HG03139 (cell line): ENCODE results near the gene OGFR.

Source experiments
- ATAC-seq: cut with Tn5 transposase; IDR thresholded peaks from one replicate; pipeline ENCODE4 v1.9.1; 2021; ENCODE audit not compliant: unreplicated experiment

The OGFR gene

DNA sequence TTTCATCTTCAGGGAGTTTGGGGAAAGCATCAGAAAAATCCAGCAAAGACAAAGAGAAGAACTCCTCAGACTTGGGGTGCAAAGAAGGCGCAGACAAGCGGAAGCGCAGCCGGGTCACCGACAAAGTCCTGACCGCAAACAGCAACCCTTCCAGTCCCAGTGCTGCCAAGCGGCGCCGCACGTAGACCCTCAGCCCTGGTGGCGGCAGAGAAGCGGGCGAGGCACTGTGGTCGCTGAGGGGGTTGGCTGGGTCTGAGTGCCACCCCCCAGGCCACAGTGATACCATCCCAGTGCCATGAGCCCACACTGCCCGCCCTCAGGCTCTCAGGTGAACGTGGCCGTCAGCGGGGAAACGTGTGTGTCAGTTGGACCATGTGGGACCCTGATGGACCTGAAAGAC, 5.2 kb upstream of the OGFR start:
- ATAC-seq, result no peak

DNA sequence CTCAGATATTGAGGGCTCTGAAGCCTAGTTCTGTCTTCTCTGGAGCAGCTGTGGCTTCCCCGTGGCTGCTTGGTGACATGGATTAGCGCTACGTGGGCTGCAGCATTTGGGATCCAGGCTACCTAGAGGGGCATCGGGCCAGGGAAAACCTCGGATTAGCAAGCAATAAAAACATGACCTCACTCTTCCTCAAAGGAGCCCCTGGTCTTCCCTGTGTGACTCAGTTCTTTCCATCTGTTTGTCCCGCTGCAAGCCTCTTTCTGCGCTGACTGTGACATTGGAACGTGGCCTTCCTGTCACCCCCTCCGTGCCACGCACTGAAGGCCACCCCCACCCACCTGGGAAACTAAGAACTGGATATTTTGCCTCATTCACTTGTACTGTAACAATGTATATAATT, 4.8 kb upstream of the OGFR start:
- ATAC-seq, result no peak

DNA sequence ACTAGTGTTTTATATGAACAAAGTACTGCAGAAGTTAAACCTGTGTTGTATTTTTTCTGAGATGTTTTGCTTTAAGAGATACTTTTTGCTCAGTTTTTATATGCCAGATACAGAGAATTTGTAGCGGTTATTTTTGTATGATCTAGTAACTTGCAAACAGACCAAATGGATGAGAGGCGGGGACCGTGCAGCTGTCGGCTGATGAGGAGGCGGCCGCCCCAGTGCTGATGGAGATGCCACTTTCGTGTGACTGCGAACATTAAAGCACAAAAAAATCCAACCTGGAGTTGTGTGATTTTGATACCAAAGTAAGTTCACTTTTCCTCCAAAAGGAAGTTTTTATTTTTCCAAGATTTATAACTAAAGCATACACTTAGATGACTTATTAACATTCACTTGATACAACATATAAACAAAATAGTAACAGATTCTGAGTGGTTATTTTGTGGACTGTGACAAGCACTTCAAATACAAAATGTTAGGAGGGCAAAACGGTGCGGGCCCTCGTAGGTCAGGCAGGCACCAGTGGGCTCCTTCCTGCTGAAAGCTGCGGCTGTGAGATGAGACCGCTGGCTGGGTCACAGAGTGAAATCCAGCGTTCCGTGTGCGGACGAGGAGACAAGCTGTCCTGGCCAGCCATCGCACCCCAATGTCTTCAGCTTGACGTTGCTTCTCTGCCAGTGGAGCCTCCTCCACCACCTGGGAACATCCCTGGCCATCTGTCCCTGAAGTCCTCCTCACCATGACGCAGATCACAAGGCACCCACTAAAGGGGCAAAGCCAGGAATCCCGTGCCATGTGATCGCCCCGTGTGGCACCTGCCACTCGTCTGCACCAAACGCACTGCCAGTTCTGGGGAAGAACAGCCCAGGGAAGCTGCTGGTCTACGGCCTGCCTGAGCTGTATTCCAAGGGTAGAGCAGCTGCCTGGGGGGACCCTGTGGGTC, 4.0 kb upstream of the OGFR start:
- ATAC-seq, result no peak

- no peak for ATAC-seq
These were observed 3.2 kb upstream of the OGFR start for GRCh38 chr20:62801284-62802010.

DNA sequence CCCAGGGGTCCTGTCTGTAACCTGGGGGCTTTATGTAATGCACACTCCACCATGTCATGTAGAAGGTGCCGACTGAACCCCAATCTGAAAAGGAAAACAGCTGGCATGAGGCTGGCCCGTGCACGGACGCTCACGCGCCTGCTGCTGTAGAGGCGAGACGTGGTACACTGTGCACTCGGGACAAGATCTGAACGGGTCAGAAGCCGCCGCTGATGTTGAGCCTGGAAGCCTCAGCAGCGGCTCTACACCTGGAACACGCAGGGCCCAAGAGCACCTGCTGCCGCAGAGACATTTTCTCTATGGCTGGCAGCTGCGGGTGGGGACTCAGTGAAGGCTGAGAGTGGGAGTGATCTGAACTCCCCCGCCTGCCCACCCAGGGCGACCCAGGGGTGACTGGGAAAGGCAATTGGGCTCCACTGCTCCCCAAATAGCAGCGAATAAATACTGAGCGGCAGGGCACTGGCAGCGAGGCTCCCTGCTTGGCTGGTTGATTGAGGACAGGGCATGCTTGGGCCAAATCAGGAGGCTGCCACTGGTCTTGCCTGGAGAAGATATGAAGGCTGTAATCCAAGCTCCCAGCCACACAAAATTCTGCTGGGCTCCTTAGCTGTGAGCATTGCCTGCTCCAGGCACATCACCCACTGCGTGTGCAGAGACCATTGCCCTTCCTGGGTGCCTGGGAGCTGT, 2.5 kb upstream of the OGFR start:
- ATAC-seq, result no peak

GRCh38 chr20:62804021-62804626, 511 bp upstream of the OGFR start:
- no peak for ATAC-seq

DNA sequence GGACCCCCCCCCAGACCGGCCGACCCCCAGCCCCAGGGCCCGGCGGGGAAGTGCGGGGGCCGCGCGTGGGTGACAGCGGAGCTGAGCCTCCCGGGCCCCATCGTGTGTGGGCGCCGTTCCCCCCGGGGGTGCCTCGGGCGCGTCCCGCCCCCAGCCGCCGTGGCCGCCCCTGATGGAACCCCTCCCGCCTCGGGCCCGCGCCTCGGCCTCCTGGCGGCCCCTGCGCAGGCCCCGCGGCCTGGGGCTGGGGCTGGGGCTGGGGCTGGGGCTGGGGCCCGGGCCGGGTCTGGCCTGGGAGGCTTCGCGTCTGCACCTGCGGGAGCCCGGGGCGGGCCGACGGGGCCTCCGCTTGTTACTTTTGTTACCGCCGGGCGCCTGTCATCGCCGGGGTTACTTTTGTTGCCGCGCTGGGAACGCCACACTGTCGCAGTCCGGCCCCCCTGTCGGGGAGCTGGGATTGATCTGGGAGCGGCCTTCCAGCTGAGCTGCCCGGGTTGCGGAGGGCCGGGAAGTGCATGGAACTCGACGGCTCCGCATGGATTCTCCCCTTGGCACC, 598 bp downstream of the OGFR start:
- ATAC-seq, result no peak

- ATAC-seq, result no peak
These were observed 1.2 kb downstream of the OGFR start for GRCh38 chr20:62805711-62806382.

DNA sequence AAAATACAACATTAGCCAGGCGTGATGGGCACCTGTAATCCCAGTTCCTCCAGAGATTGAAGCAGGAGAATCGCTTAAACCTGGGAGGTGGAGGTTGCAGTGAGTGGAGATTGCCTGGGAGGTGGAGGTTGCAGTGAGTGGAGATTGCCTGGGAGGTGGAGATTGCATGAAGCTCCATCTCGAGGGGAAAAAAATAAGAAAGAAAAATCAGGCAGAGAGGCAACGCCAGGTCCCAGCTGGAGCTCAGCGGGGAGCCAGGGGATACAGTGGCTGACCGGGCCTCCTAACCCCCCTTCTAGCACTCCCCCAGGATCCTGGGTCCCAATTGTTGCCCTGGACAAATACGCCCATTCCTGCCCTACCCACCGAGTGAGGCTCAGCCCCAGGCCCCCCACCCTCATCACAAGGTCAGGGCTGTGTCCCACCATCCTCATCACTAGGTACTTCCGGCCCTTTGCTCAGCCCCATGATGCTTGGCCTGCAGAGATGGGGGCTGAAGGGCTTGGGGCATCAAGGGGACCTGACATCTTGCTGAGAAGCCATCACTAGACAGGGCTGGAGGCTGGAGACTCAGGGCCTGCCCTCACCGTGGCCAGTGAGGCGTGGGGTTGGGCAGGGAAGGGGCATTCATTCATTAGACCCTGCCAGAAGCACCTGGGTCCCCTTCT, 1.9 kb downstream of the OGFR start:
- ATAC-seq, result no peak

DNA sequence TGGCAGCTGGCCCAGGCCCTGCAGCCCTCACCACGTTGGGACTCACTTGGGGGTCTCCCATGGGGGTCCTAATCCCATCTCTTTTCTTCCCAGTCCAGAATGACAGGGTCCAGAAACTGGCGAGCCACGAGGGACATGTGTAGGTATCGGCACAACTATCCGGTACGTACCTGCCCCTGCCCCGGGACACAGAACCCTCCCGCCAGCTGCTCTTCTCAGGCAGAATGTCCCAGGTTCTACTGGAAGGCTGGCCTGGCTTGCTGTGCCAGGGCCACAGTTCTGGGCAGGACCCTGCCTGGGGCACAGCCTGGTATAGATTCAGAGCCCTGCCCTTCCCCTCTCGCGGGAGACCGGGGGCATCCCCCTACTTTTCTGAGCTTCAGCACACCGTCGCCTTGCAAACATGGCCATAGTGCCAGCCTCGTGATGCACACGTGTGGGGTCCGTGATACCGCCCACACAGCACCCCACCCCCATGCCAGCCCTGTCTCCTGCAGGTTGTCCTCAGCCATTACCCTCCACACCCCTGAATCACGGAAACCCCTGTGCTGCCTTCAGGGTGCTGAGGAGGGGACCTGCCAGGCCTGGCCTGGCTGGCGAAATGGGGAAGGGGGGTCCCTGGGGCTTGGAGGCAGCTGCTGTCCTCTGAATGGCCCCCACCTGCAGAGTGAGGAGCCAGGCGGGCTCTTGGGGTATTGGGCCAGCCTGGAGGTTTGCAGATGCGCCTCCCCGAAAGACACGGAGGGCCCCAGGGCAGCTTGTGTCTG, 3.0 kb downstream of the OGFR start:
- ATAC-seq, result no peak

- ATAC-seq, result no peak
These were observed 3.7 kb downstream of the OGFR start for GRCh38 chr20:62808211-62808865.

- no peak for ATAC-seq
These were observed 5.1 kb downstream of the OGFR start for GRCh38 chr20:62809530-62810428.

DNA sequence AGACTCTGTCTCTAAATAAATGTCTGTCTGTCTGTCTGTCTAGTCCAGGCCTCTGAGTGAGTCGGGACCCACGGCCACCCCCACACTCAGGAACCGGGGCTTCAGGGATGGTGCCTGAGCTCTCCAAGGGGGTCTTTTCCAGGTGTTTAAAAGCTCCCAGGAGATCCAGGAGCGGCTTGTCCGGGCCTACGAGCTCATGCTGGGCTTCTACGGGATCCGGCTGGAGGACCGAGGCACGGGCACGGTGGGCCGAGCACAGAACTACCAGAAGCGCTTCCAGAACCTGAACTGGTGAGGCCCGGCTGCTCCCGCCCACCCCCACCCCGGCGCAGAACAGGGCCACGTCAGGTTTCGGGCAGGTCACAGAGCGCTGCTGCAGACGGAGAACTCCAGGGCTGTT, 6.7 kb downstream of the OGFR start:
- ATAC-seq, result no peak

DNA sequence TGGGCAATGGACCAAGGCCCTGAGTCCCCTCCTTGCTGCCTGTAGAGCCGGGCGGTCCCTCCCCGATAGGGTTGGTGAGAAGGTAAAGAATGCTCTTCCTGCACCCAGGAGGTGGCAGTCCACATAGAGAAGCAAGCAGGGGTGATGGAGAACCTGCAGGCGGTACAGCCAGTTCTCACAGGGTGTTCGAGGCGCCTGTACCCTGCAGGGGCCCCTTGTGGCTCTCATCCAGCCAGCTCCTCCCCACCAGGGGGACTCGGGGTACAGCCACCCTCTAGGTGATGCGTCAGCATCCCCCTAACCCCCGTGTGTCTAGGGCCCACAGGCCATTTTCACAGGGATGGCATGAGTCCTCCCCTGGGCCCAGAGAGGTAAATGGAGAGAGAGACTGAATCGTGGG, 7.1 kb downstream of the OGFR start:
- ATAC-seq, result no peak

DNA sequence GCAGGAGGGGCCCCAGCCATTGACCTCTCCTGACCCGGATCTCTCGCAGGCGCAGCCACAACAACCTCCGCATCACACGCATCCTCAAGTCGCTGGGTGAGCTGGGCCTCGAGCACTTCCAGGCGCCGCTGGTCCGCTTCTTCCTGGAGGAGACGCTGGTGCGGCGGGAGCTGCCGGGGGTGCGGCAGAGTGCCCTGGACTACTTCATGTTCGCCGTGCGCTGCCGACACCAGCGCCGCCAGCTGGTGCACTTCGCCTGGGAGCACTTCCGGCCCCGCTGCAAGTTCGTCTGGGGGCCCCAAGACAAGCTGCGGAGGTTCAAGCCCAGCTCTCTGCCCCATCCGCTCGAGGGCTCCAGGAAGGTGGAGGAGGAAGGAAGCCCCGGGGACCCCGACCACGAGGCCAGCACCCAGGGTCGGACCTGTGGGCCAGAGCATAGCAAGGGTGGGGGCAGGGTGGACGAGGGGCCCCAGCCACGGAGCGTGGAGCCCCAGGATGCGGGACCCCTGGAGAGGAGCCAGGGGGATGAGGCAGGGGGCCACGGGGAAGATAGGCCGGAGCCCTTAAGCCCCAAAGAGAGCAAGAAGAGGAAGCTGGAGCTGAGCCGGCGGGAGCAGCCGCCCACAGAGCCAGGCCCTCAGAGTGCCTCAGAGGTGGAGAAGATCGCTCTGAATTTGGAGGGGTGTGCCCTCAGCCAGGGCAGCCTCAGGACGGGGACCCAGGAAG, 7.7 kb downstream of the OGFR start:
- no peak for ATAC-seq

DNA sequence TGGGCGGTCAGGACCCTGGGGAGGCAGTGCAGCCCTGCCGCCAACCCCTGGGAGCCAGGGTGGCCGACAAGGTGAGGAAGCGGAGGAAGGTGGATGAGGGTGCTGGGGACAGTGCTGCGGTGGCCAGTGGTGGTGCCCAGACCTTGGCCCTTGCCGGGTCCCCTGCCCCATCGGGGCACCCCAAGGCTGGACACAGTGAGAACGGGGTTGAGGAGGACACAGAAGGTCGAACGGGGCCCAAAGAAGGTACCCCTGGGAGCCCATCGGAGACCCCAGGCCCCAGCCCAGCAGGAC, 8.2 kb downstream of the OGFR start:
- no peak for ATAC-seq

- no peak for ATAC-seq
These were observed 9.0 kb downstream of the OGFR start for GRCh38 chr20:62813588-62813987.
